GM19463 (cell line): ENCODE results near the gene FMNL2.

Experiments
- ATAC-seq: cut with Tn5 transposase; IDR thresholded peaks from one replicate; pipeline ENCODE4 v1.9.1; 2021; ENCODE audit warnings: mild to moderate bottlenecking, moderate library complexity; ENCODE audit not compliant: unreplicated experiment

FMNL2 gene

DNA sequence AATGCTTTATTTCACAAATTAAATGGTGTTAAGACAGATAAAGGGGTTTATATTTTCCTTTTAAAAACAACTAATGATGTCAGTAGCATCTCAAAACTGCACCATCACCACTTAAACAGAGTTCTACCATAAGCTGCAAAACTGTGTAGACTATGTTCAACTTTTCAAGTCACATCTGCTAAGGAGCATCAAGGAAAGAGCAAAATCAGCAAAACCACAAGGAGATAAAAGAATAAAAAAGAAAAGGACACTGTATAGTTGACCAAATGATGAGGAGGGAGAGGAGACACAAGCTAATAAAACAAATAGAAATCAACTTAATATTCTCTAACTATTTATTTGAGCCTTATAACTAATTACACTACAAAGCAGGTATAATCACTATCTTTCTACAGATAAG lies 348.4 kb downstream of the FMNL2 start:
- ATAC-seq: no peak

DNA sequence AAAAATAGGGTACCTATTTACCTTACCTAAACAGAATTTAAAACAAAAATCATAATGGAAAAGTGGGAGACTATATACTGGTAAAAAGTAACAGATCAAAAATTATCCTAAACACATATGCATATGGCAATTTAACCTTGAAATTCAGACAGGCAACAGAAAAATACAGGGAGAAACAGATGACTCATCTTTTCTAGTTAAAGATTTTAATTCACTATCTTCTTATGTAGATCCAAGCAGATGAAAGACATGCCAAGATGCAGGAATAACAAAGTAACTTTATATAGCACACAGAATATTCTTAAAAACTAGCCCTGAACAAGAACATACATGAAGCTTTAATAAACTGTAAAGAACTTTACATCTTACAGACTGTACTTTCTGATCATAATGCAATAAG lies 351.3 kb downstream of the FMNL2 start:
- ATAC-seq: no peak

DNA sequence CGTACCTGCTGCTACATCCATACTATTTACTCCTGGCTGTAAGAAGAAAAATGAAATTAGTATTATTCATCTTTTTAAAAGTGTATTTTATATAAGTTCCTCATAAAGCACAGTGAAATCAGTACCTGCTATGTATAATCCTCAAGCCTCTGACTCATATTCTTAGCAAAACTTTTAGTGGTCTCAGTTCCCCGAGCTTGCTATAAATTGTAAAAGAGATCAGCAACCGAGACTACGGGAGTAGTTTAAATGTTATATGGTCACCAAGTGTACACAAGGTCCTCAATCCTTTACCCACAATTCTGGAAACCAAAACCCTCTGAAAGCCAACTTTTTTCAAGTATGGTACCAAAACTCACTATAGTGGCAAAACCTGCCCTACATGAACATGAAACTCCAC lies 358.1 kb downstream of the FMNL2 start:
- peak; percentile 82 for ATAC-seq

DNA sequence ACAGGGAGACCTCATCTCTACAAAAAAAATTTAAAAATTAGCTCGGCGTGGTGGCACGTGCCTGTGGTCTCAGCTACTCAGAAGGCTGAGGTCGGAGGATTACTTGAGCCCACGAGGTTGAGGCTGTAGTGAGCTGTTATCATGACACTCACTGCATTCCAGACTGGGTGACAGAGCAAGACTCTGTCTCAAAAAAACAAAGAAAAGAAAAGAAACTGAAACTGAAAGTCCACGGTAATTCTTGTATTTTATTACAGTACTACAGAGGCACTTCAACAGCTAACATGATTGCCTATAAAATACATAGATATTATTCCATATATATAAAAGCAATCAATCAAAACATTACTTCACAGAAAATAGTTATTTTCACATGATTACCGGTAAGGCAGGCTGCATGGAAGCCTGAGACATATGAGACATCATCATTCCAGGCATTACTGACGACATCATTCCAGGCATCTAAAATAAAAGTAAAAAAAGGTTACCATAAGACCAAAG lies 359.2 kb downstream of the FMNL2 start:
- peak; percentile 56 for ATAC-seq

DNA sequence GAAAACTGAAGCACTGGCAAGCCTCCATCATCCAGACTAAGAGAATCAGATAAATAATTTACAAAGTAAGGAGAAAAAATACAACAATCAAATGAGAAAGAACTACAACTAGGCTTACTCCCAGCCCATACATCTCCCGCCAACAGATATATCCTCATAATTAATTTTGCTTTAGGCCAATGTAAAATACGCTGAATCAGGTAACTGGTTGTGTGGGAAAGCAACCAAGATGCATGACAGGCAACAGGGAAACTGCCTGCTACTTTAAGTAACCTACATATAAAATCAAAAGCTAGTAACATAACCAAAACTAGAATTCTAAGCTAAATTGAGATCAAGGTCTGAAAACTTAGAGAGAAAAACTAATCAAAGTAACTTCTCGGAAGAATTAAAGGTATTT lies 360.8 kb downstream of the FMNL2 start:
- no peak for ATAC-seq

DNA sequence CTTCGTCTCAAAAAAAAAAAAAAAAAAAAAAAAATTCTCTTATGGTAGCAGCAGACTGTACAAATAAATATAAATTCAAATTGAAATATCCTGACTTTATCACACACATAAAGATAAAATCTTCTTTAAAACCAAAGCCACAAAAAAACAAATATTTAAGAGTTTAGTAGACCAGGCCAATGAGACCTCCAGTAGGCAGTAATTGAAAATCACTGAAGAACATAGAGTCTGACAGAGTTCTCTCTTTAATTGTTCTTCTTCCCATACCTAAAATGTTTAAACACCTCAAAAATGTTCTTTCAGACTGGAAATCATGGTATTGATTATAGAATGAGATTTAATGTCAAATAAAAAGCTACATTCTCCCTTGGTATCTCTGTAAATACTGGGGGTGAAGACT lies 361.5 kb downstream of the FMNL2 start:
- no peak for ATAC-seq
